MM.1S (cell line): ENCODE measurements around the gene PHLDB2.

Experiments used
- DNase-seq: peaks from one replicate; pipeline ENCODE4 v3.0.0-alpha.2; 2015
- H2AFZ ChIP-seq: fragments of 300-600 bp; sonication (generic); 2 replicates; pipeline ENCODE4 v1.6.0; 2016; ENCODE audit warnings: antibody characterized with exemption, low read length
- H3F3A ChIP-seq: fragments of 300-600 bp; sonication (generic); 2 replicates; pipeline ENCODE4 v1.6.1; 2016; ENCODE audit warnings: mild to moderate bottlenecking, antibody characterized with exemption, low read length, moderate library complexity, mixed read lengths; ENCODE audit not compliant: insufficient read depth
- H3K27ac ChIP-seq: fragments of 300-600 bp; sonication (generic); 2 replicates; pipeline ENCODE4 v1.5.1; 2016; ENCODE audit warnings: mild to moderate bottlenecking, low read length
- H3K27me3 ChIP-seq: fragments of 300-600 bp; sonication (generic); replicated peaks from 2 replicates; pipeline ENCODE4 v1.6.0; 2016; ENCODE audit warnings: low read length; ENCODE audit not compliant: insufficient read depth
- H3K36me3 ChIP-seq: fragments of 300-600 bp; sonication (generic); replicated peaks from 2 replicates; pipeline ENCODE4 v1.6.1; 2016; ENCODE audit warnings: mild to moderate bottlenecking, low read length, mixed read lengths; ENCODE audit not compliant: insufficient read depth
- H3K4me1 ChIP-seq: fragments of 300-600 bp; sonication (generic); 2 replicates; pipeline ENCODE4 v1.6.1; 2016; ENCODE audit warnings: low read length, mixed read lengths
- H3K4me2 ChIP-seq: fragments of 300-600 bp; sonication (generic); 2 replicates; pipeline ENCODE4 v1.6.0; 2016; ENCODE audit warnings: low read depth, low read length
- H3K4me3 ChIP-seq: fragments of 300-600 bp; sonication (generic); 2 replicates; pipeline ENCODE4 v1.5.1; 2016; ENCODE audit warnings: low read length, mixed read lengths
- H3K79me2 ChIP-seq: fragments of 300-600 bp; sonication (generic); 2 replicates; pipeline ENCODE4 v1.6.1; 2016; ENCODE audit warnings: mixed run types, low read length, mixed read lengths
- H3K9ac ChIP-seq: fragments of 300-600 bp; sonication (generic); 2 replicates; pipeline ENCODE4 v1.6.1; 2016; ENCODE audit warnings: low read length, mixed read lengths
- H3K9me2 ChIP-seq: fragments of 300-600 bp; sonication (generic); replicated peaks from 2 replicates; pipeline ENCODE4 v1.6.1; 2016; ENCODE audit warnings: mild to moderate bottlenecking, low read length, mixed read lengths; ENCODE audit not compliant: insufficient read depth
- H3K9me3 ChIP-seq: fragments of 300-600 bp; sonication (generic); replicated peaks from 2 replicates; pipeline ENCODE4 v1.6.1; 2016; ENCODE audit warnings: mild to moderate bottlenecking, low read length, mixed read lengths; ENCODE audit not compliant: insufficient read depth
- H4K20me1 ChIP-seq: fragments of 300-600 bp; sonication (generic); 2 replicates; pipeline ENCODE4 v1.6.1; 2016; ENCODE audit warnings: mild to moderate bottlenecking, low read length, moderate library complexity, mixed read lengths; ENCODE audit not compliant: insufficient read depth
- EZH2 ChIP-seq: fragments of 300-600 bp; sonication (generic); optimal IDR thresholded peaks from 2 replicates; pipeline ENCODE3; 2017; ENCODE audit warnings: low read depth, mild to moderate bottlenecking, antibody characterized with exemption, low read length, mixed read lengths
- EZH2phosphoT487 ChIP-seq: fragments of 300-600 bp; sonication (generic); IDR thresholded peaks from 2 replicates; pipeline ENCODE4 v1.6.1; 2018; ENCODE audit warnings: antibody characterized with exemption, low read length
- TF ChIP-seq, protein P1 (sequence below): fragments of 300-600 bp; sonication (generic); IDR thresholded peaks from 2 replicates; pipeline ENCODE4 v1.5.1; 2016; ENCODE audit warnings: antibody characterized with exemption, low read length, mixed read lengths

The PHLDB2 gene

DNA sequence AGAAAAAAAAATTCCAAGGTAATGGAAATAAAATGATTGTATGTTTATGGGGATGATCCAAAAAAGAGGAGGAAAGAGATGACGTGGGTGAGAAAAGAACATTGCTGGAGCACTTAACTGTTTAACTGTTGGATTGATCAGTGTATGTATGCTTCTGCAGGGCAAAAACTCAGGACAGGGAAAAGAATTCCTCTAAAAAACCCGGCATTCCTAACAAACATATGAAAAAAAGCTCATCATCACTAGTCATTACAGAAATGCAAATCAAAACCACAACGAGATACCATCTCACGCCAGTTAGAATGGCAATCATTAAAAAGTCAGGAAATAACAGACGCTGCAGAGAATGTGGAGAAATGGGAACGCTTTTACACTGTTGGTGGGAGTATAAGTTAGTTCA, 1.6 kb upstream of the PHLDB2 start:
- peaks cover 28% of the 10 kb centered on the region for H3K27me3 ChIP-seq
- DNase-seq: no peak
- H3K9me2 ChIP-seq: no peaks in the 10 kb centered on the region
- no peak overlapping the region for H3K4me2 ChIP-seq
- H2AFZ ChIP-seq: no peak overlapping the region
- H3F3A ChIP-seq: peaks cover 13% of the 10 kb centered on the region; the same call in 1 of the 2 replicates
- H3K79me2 ChIP-seq: no peaks in the 10 kb centered on the region
- peaks cover 6% of the 10 kb centered on the region; the same call in 1 of the 2 replicates for H3K4me1 ChIP-seq
- H3K4me3 ChIP-seq: no peak overlapping the region
- H3K27ac ChIP-seq: no peak overlapping the region
- no peak overlapping the region for H3K9ac ChIP-seq
- no peaks in the 10 kb centered on the region for H3K9me3 ChIP-seq
- no peaks in the 10 kb centered on the region for H4K20me1 ChIP-seq
- TF ChIP-seq, protein P1, sequence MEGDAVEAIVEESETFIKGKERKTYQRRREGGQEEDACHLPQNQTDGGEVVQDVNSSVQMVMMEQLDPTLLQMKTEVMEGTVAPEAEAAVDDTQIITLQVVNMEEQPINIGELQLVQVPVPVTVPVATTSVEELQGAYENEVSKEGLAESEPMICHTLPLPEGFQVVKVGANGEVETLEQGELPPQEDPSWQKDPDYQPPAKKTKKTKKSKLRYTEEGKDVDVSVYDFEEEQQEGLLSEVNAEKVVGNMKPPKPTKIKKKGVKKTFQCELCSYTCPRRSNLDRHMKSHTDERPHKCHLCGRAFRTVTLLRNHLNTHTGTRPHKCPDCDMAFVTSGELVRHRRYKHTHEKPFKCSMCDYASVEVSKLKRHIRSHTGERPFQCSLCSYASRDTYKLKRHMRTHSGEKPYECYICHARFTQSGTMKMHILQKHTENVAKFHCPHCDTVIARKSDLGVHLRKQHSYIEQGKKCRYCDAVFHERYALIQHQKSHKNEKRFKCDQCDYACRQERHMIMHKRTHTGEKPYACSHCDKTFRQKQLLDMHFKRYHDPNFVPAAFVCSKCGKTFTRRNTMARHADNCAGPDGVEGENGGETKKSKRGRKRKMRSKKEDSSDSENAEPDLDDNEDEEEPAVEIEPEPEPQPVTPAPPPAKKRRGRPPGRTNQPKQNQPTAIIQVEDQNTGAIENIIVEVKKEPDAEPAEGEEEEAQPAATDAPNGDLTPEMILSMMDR: no peak
- no peak for TF ChIP-seq EZH2
- no peak for TF ChIP-seq EZH2phosphoT487
- no peaks in the 10 kb centered on the region for H3K36me3 ChIP-seq

DNA sequence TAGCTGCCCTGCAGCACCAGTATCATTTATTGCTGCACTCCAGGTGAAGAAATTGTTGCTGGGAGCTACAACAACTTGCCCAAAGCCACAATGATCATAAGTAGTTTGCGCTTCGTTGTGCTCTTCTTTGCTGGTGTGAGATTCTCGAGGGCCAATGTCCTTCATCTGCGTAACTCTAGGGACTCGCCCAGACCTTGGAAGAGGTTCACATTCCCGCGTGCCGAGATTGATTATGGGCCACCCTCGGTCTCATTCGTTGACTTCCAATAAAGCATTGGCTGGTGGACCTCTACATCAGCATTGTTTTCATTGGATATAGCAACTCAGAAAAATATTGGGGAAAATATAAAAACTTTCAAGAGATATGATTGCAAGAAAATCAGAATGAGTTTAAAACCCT, 423 bp upstream of the PHLDB2 start:
- no peaks in the 10 kb centered on the region for H3K9me3 ChIP-seq
- peaks cover 13% of the 10 kb centered on the region; the same call in 1 of the 2 replicates for H3F3A ChIP-seq
- H3K36me3 ChIP-seq: no peaks in the 10 kb centered on the region
- peak overlapping the region; percentile 85; the same call in 1 of the 2 replicates for H3K4me2 ChIP-seq
- H3K4me1 ChIP-seq: peaks cover 6% of the 10 kb centered on the region; the same call in 1 of the 2 replicates
- no peaks in the 10 kb centered on the region for H4K20me1 ChIP-seq
- H3K27me3 ChIP-seq: peaks cover 39% of the 10 kb centered on the region
- H3K9me2 ChIP-seq: no peaks in the 10 kb centered on the region
- DNase-seq: no peak
- H3K79me2 ChIP-seq: no peaks in the 10 kb centered on the region
- H3K27ac ChIP-seq: no peak overlapping the region
- no peak overlapping the region for H3K9ac ChIP-seq
- 0 out of 2 replicates have a peak overlapping the region, but pooled peaks have one; percentile 47 for H2AFZ ChIP-seq
- TF ChIP-seq EZH2 (no peak), EZH2phosphoT487 (no peak)
- TF ChIP-seq, protein P1: no peak
- H3K4me3 ChIP-seq: 0 out of 2 replicates have a peak overlapping the region, but pooled peaks have one; percentile 82

DNA sequence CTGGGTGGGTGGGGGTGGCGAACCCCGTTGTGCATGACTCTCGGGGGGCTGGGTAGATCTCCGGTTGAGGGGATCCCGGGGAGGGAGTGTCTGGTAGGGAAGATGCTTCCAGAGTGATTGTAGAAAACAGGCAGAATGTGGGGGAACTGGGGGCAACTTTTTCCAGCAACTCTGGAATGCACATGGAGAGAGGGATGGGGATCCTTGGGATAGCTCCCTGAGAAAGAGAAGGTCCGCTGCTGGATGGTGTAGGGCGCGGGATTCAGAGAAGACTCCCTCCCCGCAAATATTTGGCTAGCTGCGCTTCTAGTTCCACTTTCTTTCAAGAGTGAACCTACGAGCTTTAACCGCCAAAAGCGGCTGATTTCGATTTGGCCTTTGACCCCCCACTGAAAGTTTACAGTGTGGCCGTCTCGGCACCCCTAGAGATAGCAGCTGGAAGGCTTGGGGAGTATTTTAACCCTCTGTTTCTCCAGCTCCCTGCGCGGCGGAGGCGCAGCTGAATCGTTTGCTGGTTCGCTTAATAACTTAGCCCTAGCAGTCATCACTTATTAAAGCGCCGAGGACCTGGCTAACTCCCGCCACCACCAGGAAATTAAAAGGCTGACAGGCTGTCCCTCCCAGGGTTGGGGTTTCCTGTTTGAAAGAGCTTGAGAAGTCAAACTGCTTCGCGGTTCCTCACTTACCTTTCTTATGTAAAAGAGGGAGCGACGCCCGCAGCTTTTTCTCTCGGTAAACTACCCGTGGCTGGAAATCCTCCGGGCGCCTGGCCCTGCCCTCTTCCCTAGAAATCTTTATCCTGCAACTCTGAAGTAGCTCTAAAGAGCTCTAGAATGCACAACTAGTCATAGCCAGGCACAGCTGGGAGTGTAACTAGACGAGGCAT, 1.2 kb downstream of the PHLDB2 start:
- no peaks in the 10 kb centered on the region for H3K79me2 ChIP-seq
- H3K4me1 ChIP-seq: peaks cover 6% of the 10 kb centered on the region; the same call in 1 of the 2 replicates

More for the DNA sequence above, 1.2 kb downstream of the PHLDB2 start:
- Histone ChIP-seq H3K36me3 (no peaks in the 10 kb centered on the region), H2AFZ (peak overlapping the region; percentile 47), H3K4me2 (peak overlapping the region; percentile 85), H3K4me3 (peak overlapping the region; percentile 82), H4K20me1 (no peaks in the 10 kb centered on the region), H3F3A (peaks cover 13% of the 10 kb centered on the region; the same call in 1 of the 2 replicates), H3K9ac (peak overlapping the region; percentile 8; the same call in 1 of the 2 replicates), H3K27ac (peak overlapping the region; percentile 34; the same call in 1 of the 2 replicates), H3K9me3 (no peaks in the 10 kb centered on the region), H3K27me3 (peaks cover 48% of the 10 kb centered on the region), H3K9me2 (no peaks in the 10 kb centered on the region)
- no peak for TF ChIP-seq EZH2
- TF ChIP-seq, protein P1: peak; percentile 36
- peak; percentile 94 for DNase-seq
